Measurements from ENCODE around the gene RHCG. TPM values are rescaled to one million over a fixed set of nuclear protein-coding genes. Genes with fewer than 3 reads are reported as not detected.

The RHCG gene
- total and polyA plus RNA-seq, 2 of the 13 experiments (the other 11 are each of a cell fraction or from before 2014, with no cell fraction given), result not detected

GRCh38 chr15:89512631-89513030 lies 16.2 kb upstream of the RHCG start (continued):
- TF ChIP-seq, protein P1, sequence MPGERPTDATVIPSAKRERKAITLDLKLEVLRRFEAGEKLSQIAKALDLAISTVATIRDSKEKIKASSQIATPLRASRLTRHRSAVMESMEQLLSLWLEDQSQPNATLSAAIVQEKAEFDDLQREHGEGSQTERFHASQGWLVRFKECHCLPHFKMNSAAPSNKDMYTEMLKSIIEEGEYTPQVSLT (CRISPR knock-in tag; IDR thresholded peaks at IDR 0.05; ENCODE audit: borderline replicate concordance, low read depth), result no peak

DNA sequence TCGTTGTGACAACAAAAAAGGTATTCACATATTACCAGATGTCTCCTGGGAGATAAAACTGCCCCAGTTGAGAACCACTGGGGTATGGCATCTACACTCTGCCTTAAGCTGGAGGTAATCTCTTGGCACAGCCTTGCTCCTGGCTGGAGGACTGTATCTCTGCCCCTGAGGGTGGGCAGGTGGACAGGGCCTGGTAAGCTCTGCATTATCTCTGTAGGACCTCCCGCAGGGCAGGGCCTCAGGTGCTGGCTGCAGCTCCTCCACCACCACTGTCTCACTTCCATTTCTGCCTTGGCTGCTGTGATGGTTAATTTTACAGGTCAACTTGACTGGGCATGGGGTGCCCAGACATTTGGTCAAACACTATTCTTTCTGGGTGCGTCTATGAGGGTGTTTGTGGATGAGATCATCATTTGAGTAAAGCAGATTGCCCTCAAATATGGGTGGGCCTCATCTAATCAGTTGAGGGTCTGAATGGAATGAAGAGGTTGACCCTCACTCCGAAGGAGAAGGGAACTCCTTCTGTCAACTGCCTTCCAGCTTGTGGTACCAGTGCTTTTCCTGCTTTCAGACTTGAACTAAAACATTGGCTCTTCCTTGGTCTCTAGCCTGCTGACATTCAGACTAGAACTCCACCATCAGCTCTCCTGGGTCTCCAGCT lies 9.8 kb upstream of the RHCG start:
- ATAC-seq, result no peak
- no peaks in the 10 kb centered on the region for H3K79me2 ChIP-seq (ENCODE audit: insufficient read depth, low read length)
- ChIA-PET POLR2A (no interaction called here), CTCF (ENCODE audit: low intra/inter-chr PET ratio, low total read pairs) (no interaction called here)
- in situ Hi-C loops (cut with HindIII; ENCODE audit: extremely low pct_ligation_motif_present, low pct_unique_long_range_greater_than_20kb), result no loop called here
- no peak overlapping the region for H3K27ac ChIP-seq (ENCODE audit: extremely low read length, insufficient read depth, low read length)
- no peaks in the 10 kb centered on the region for H3K27me3 ChIP-seq (ENCODE audit: control insufficient read depth in 1 of 2, insufficient read depth in 2 of 2, low read length in 2 of 2)
- H4K20me1 ChIP-seq (ENCODE audit: insufficient read depth, low read length), result no peaks in the 10 kb centered on the region
- 0% methylated on average over 3 of the region's 4 CpGs for WGBS (ENCODE audit: low lambda C conversion rate)
- no peaks in the 10 kb centered on the region for H3K4me1 ChIP-seq (ENCODE audit: insufficient read depth, low read length)
- no peak overlapping the region for H2AFZ ChIP-seq (ENCODE audit: low read length)
- BruUV-seq (replicated peaks), result no TSS peak
- no peak overlapping the region for H3K9ac ChIP-seq (ENCODE audit: insufficient read depth, low read depth, low read length)
- no peak overlapping the region for H3K4me2 ChIP-seq (ENCODE audit: low read depth, low read length)
- DNase-seq (ENCODE audit: low spot score), result no peak
- H3K4me3 ChIP-seq (replicated peaks in 1 of 3; ENCODE audit: insufficient read depth in 1 of 3, low read depth in 2 of 3, low read length in 3 of 3), result no peak overlapping the region
- TF ChIP-seq SALL1 (CRISPR knock-in tag; IDR thresholded peaks at IDR 0.05), result no peak
- no peak for TF ChIP-seq PLRG1 (conservative IDR thresholded peaks at IDR 0.05)
- FAIRE-seq, result no peak
- intact Hi-C loops (cut with micrococcal nuclease; ENCODE audit: unreplicated experiment), result no loop called here
- H3K9me3 ChIP-seq (ENCODE audit: low read length), result no peaks in the 10 kb centered on the region
- H3K36me3 ChIP-seq (replicated peaks in 1 of 2; ENCODE audit: control insufficient read depth in 1 of 2, insufficient read depth in 2 of 2, low read length in 2 of 2), result no peaks in the 10 kb centered on the region

DNA sequence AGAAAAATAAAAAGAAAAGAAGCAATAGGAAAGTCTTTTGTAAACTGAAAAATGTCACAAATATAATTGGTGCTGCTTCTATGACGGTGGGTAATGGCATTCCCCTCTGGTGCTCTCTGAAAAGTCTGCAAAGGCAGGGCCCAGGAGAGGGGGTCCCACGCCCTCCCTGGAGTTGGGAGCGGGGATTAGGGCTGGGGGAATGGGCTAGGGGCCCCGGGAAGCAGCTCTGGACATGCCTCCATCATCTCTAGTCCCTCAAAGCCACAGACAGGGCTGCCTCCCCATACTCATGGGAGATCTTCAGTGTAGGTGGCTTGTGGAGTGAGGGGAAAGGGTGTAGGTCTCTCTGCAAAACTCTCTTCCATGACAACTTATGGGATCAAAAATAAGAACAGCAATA lies 7.8 kb upstream of the RHCG start:
- Histone ChIP-seq H4K20me1 (ENCODE audit: insufficient read depth, low read length) (no peaks in the 10 kb centered on the region), H3K27me3 (ENCODE audit: control insufficient read depth in 1 of 2, insufficient read depth in 2 of 2, low read length in 2 of 2) (no peaks in the 10 kb centered on the region), H3K9ac (ENCODE audit: insufficient read depth, low read depth, low read length) (no peak overlapping the region), H3K4me1 (ENCODE audit: insufficient read depth, low read length) (no peaks in the 10 kb centered on the region), H2AFZ (ENCODE audit: low read length) (no peak overlapping the region), H3K36me3 (replicated peaks in 1 of 2; ENCODE audit: control insufficient read depth in 1 of 2, insufficient read depth in 2 of 2, low read length in 2 of 2) (no peaks in the 10 kb centered on the region), H3K9me3 (ENCODE audit: low read length) (no peaks in the 10 kb centered on the region), H3K79me2 (ENCODE audit: insufficient read depth, low read length) (no peaks in the 10 kb centered on the region), H3K4me3 (replicated peaks in 1 of 3; ENCODE audit: insufficient read depth in 1 of 3, low read depth in 2 of 3, low read length in 3 of 3) (no peak overlapping the region), H3K4me2 (ENCODE audit: low read depth, low read length) (no peak overlapping the region), H3K27ac (ENCODE audit: extremely low read length, insufficient read depth, low read length) (no peak overlapping the region)
- intact Hi-C loops (cut with micrococcal nuclease; ENCODE audit: unreplicated experiment) (no loop called here), in situ Hi-C loops (cut with HindIII; ENCODE audit: extremely low pct_ligation_motif_present, low pct_unique_long_range_greater_than_20kb) (no loop called here)
- ChIA-PET POLR2A (no interaction called here), CTCF (ENCODE audit: low intra/inter-chr PET ratio, low total read pairs) (interaction anchor here (1.2 kb wide), 1 partner anchor 88 kb away, joined by 3 read pairs; no protein-coding TSS in a partner anchor)
- WGBS (ENCODE audit: low lambda C conversion rate), result 0% methylated on average over 3 of the region's 4 CpGs
- no peak for DNase-seq (ENCODE audit: low spot score)
- ATAC-seq, result no peak
- no peak for FAIRE-seq
- BruUV-seq (replicated peaks), result no TSS peak
- no peak for TF ChIP-seq NFATC3 (CRISPR knock-in tag; IDR thresholded peaks at IDR 0.05)
- TF ChIP-seq TOE1 (CRISPR knock-in tag; IDR thresholded peaks at IDR 0.05), result no peak
- no peak for TF ChIP-seq PRMT3 (CRISPR knock-in tag; IDR thresholded peaks at IDR 0.05; ENCODE audit: borderline replicate concordance, low read depth)
- no peak for TF ChIP-seq SNAPC5 (CRISPR knock-in tag; IDR thresholded peaks at IDR 0.05; ENCODE audit: borderline replicate concordance)
- no peak for TF ChIP-seq ZNF766 (CRISPR knock-in tag; IDR thresholded peaks at IDR 0.05; ENCODE audit: borderline replicate concordance)
- no peak for TF ChIP-seq YEATS4 (CRISPR knock-in tag; IDR thresholded peaks at IDR 0.05; ENCODE audit: borderline replicate concordance)
- TF ChIP-seq SP1 (IDR thresholded peaks at IDR 0.05), result no peak
- TF ChIP-seq SP1 (CRISPR knock-in tag; IDR thresholded peaks at IDR 0.05), result no peak
- no peak for TF ChIP-seq AGO1 (IDR thresholded peaks at IDR 0.05; ENCODE audit: low read depth, low read length, poor library complexity, severe bottlenecking)
- TF ChIP-seq JARID2 (CRISPR knock-in tag; IDR thresholded peaks at IDR 0.05; ENCODE audit: insufficient replicate concordance), result no peak
- no peak for TF ChIP-seq EZH2 (conservative IDR thresholded peaks at IDR 0.05; ENCODE audit: low read depth, low read length)
- no peak for TF ChIP-seq ZNF430 (CRISPR knock-in tag; IDR thresholded peaks at IDR 0.05)
- no peak for TF ChIP-seq U2AF2 (IDR thresholded peaks at IDR 0.05; ENCODE audit: low read depth, low read length)
- TF ChIP-seq ATF7 (IDR thresholded peaks at IDR 0.05), result no peak
- no peak for TF ChIP-seq ATF7 (CRISPR knock-in tag; IDR thresholded peaks at IDR 0.05)
